ENCODE data around the gene SOHLH1.

GRCh38 chr9:135722365-135722764 is 23.1 kb upstream of the SOHLH1 start:
- TF ChIP-seq IKZF1 (conservative IDR thresholded peaks at IDR 0.05), result no peak
- no peak for TF ChIP-seq PBX3 (IDR thresholded peaks at IDR 0.05; ENCODE audit: insufficient replicate concordance, low read depth, low read length)
- no peak for TF ChIP-seq FOXK2 (IDR thresholded peaks at IDR 0.05)

Data from GM12878 (cell line).